C4-2B (cell line): ENCODE results near the gene TMEM200C.

Experiments
- ZFX ChIP-seq: fragments of 450-650 bp; IDR thresholded peaks from 2 replicates; pipeline ENCODE4 v1.6.1; 2017
- TF ChIP-seq, protein P1 (sequence below): fragments of 450-650 bp; conservative IDR thresholded peaks from 2 replicates; pipeline ENCODE4 v1.5.1; 2017; ENCODE audit warnings: mild to moderate bottlenecking

DNA sequence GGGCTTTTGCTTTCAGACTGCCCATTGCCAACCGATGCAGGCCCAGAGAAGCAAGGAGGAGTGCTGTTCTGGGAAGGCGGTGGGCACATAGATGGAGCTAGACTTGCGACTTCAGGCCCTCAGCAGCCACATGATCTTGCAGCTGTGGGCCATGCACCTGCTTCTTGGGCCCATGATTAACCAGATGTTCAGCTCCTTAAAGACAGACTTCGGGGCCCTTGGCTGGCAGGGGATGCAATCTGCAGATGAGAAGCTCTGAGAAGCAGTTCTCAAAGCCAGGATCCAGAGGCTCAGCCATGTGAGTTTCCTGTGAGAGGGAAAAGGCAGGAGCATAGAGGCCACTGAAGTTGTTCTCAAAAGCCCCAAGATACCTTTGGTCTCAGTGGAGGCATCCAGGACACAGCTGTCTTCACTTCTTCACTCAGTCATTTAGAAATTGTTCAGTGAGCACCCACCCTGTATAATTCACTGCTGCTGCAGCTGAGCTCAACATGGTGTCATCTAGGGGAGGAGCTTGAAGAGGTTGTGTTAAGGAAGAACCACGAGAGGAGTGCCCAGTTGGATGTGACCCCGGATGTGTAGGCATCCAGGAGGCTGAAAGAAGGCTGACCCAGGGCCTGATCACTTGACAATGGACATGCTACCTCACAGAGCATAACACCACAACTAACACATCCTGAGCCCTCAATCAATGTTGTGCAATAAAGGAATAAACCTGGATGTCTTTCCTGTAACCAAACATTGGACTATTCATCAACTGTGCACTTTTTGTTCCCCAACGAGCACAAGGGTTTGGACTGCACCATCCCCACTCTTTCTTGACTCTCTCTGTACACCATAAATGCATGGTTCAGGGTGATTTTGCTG is 44.7 kb upstream of the TMEM200C start:
- TF ChIP-seq, protein P1, sequence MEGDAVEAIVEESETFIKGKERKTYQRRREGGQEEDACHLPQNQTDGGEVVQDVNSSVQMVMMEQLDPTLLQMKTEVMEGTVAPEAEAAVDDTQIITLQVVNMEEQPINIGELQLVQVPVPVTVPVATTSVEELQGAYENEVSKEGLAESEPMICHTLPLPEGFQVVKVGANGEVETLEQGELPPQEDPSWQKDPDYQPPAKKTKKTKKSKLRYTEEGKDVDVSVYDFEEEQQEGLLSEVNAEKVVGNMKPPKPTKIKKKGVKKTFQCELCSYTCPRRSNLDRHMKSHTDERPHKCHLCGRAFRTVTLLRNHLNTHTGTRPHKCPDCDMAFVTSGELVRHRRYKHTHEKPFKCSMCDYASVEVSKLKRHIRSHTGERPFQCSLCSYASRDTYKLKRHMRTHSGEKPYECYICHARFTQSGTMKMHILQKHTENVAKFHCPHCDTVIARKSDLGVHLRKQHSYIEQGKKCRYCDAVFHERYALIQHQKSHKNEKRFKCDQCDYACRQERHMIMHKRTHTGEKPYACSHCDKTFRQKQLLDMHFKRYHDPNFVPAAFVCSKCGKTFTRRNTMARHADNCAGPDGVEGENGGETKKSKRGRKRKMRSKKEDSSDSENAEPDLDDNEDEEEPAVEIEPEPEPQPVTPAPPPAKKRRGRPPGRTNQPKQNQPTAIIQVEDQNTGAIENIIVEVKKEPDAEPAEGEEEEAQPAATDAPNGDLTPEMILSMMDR, result no peak
- no peak for TF ChIP-seq ZFX
